GM18517 (cell line): ENCODE data around the gene TP73.
A peak's percentile ranks its signal among the peaks of the same experiment; 100 is the strongest.

Experiments used
- ATAC-seq: cut with Tn5 transposase; IDR thresholded peaks from one replicate; pipeline ENCODE4 v1.9.1; 2021; ENCODE audit warnings: mild to moderate bottlenecking, moderate library complexity; ENCODE audit not compliant: unreplicated experiment

The TP73 gene

DNA sequence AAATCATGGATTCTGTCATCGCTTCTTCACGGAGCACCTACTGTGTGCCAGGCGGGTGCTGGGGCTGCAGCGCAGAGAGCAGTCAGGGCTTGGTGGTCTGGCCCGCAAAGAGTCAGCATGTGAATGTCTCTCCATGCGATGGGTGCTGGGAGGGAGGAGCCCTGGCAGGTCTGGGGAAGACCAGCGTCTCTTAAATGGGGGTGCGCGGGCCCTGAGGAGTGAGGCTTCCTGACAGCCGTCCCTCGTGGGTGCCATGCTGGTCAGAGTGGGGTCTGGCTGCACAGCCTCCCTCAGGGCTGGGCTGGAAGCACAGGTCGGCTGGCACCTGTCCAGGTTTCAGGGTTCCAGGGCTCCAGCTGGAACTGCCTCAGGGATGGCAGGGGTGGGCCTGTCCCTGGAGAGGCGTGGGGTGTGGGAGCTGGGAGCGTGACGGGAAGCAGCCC, 18.5 kb downstream of the TP73 start:
- no peak for ATAC-seq

GRCh38 chr1:3671371-3672180, 19.3 kb downstream of the TP73 start:
- no peak for ATAC-seq

- no peak for ATAC-seq
Measured at GRCh38 chr1:3672231-3672970, 20.1 kb downstream of the TP73 start.

- ATAC-seq = no peak
Measured at GRCh38 chr1:3672971-3673361, 20.6 kb downstream of the TP73 start.

- no peak for ATAC-seq
Measured at GRCh38 chr1:3673381-3674099, 21.2 kb downstream of the TP73 start.

DNA sequence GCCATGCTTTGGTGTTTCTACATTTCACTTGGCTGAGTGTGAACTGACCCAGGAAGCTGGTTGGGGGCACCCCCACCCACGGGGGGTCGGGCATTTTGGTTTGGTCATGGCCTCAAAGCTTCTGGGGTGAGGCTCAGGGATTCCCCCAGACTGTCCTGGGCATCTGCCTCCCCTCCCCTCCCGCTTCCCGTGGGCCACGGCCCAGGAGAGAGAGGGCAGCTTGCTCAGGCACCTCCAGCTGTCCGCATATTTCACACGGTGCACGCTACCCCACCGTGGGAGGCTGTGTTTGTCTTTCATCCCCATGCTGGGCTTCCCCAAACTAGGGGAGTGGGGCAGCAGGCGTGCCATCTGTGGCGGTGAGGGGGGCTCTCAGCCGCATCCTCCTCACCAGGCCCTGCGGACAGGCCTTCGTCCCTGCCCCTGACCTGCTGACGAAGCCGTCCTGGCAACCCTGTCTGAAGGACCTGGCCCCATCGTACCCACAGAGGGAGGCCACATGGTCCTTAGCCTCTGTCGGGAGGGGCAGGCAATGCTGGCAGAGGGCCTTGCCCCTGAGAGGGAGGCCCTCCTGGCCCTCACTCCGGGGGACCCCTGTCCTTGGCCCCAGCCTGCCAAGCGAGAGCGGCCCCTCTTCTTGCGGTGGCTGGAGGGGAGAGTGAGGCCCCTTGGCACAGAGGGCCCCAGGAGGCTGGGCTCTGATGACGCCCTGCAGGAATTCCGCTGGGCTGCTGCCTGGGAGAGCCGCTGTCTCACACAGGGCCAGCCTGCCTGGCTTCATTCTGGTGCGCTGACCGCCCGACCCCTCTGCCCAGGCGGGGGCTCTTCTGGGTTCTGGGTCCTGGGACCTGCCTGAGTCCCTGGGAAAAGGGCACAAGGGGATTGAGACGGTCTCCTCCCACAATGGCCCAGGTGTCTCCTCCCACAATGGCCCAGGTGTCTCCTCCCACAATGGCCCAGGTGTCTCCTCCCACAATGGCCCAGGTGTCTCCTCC, 22.1 kb downstream of the TP73 start:
- no peak for ATAC-seq

DNA sequence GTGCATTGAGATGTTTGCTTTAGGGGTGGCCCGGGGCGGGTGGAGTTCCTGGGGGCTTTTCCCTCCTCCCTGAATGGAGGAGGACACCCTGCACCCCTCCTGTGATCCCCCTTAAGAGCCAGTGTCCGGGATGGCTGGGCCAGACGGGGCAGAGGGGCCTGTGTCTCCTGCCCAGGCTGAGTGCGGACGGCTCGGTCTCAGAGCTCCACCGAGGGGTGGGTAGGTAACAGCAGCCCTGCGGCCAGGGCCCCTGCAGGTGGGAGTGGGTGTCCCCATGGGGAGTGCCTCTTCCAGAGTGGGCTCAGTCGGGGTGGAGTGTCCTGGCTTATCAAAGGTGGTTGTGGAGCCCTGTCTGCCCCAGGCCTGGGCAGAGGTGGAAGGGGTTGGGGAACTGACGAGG, 23.1 kb downstream of the TP73 start:
- no peak for ATAC-seq

DNA sequence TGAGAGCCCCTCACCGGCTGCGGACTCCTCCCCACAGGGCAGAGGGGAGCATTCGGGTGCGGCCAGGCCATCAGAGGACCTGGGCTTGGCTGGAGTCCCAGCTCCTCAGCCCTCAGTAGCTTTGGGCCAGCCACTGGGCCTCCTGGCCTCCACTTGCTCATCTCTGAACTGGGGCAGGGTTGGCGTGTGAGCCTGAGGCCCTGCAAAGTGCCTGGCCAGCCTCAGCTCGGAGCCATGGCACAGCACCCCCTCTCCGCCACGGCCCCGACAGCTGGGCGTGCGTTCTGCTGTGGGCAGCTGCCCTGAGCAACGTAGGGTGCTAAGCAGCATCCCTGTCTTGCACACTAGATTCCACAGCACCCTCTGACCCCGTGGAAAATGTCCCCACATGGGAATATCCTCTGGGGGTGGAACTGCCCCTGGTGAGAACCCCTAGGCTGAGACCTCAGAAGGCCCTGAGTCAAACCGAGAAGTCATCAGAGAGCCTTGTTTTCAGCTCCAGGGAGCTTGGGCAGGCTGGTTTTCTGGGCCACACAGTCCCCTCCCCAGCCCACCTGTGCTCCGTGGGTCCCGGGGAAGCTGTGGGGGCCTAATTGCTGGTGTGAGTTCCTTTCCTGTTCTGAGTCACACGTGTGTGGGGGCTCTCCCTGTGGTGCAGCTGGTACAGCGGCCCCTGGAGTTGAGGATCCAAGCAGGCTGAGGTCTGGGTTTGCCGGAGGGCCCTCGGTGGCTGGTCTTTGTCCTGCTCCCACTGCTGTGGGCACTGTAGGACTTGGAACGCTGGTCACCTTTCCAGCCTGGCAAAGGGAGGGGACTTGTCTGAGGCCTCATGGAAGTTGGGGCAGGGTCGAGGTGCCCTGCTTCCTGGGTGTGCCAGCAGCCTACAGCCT, 24.5 kb downstream of the TP73 start:
- ATAC-seq = peak; percentile 79

DNA sequence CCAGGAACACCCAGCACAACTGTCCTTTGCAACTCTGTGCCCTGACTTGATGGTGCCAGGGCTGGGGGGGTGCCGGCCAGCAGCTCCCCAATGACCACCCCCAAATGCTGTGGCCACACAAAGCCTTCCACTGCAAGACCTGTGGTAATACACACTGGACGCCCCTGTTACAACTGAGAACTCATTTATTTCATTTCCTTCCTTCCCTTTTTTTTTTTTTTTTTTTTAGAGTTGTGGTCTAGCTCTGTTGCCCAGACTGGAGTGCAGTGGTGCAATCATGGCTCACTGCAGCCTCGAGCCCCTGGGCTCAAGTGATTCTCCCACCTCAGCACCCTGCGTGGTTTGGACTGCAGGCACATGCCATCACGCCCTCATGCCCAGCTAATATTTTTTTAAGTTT, 25.2 kb downstream of the TP73 start:
- ATAC-seq = peak; percentile 14

DNA sequence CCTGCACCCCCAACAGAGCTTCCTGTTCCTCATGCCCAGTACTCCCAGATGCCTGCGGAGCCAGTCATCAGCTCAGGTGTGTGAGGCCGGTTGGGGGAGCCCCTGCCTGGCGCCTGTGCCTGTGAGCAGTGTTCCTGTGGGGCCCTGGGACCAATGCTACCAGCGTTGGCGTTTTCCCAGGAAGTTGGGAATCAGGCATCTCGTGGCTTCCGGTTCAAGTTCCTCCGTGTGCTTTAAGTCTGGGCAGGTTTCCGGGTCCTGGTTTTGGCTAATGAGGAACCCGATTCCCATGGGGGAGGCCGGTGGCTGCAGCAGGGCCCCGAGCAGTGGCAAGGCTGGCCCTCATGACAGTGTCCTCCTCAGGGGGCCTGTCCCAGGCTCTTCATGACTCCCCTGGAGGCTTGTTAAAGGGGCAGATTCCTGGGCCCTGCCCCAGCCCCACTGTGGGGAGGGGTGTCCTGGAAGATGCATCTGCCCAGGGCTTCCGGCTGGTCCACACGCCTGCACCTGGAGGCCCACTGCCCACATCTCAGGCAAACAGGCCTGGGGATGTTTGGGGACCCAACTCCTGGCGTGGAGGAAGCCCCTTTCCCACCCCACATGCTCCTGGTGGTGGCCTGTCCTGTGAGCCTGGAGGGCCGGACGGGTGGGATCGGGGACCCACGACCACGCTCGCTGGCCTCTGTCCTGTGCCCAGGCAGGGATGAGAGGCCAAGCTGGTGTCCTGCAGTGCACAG, 26.2 kb downstream of the TP73 start:
- ATAC-seq = no peak

DNA sequence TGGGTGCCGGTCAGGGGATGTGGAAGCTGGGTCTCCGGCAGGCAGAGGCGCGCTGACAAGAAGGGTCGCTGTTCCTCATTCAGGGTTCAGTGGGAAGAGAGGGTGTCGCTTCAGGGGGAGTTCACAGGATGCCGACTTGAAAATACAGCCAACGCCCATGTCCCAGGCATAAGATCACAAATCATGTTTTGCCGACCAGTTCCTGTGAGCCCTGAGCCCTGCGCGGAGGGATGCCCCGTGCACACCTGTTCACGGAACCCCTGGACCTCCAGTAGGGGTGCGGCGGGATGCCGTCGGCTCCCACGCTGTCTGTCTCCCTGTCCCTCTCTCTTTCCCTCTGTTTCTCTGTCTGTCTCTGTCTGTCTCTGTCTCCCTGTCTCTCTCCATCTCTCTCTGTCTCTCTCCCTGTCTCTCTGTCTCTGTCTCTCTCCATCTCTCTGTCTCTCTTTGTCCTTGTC, 26.8 kb downstream of the TP73 start:
- no peak for ATAC-seq

- ATAC-seq = no peak
Measured at GRCh38 chr1:3679799-3680453, 27.6 kb downstream of the TP73 start.

DNA sequence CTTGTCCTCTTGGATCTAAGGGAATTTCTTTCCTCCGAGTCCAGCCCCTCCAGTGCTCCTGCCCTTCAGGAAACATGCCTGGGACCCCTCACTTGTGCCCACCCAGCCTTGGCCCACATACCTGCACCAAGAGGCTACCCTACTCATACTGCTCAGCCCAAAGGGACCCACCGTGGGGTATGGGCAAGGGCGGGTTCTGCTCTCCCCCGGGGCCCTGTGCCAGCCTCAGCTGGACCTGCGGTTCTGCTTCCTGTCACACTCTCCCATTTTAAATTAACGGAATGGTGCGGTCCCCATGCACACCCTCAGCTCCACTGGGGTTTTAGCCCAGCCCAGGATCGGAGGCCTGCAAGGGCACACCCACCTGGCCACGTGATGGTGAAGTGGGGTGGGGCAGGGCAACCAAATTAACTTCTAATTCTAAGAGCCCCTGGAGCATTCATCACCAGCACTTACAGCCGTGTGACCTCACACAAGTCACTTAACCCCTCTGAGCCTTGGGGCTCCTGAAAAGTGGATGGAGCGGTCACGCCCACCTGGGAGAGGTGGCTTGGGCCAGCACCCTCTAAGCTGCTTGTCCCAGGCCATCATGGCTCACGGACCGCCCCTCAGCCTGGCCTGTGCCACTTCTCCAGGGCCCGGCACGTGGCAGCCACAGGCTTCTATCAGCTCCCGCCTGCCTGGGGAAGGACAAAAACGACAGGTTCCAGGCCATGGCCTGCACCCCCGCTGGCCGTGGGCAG, 28.3 kb downstream of the TP73 start:
- ATAC-seq = no peak

- ATAC-seq = no peak
Measured at GRCh38 chr1:3681231-3681897, 29.0 kb downstream of the TP73 start.

- no peak for ATAC-seq
Measured at GRCh38 chr1:3681898-3682806, 29.8 kb downstream of the TP73 start.

DNA sequence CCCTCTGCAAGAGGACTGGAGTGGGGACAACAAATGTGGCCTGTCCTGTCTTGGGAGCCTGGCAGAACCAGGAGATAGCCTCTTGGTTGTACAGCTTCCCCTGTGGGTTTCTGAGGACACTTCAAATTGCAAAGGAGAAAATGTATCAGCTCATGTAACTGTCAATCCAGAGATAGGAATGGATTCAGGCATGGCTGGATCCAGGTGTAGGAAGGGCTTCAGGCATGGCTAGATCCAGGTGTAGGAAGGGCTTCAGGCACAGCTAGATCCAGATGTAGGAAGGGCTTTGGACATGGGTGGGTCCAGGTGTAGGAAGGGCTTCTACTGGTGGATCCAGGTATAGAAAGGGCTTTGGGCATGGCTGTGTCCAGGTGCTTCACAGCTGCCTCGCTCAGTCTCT, 30.9 kb downstream of the TP73 start:
- no peak for ATAC-seq
